Right cardiac atrium (tissue), 5 donors: ENCODE results near the gene ZNF536. TPM values are rescaled to one million over a fixed set of nuclear protein-coding genes. Genes with fewer than 3 reads are reported as not detected.

Experiments used
- ATAC-seq, 2 donors: fragments of 200-7000 bp; cut with Tn5 transposase; one replicate each; pipeline versions ENCODE4 v1.8.0 to v1.9.1; 2020; ENCODE audit warnings: moderate library complexity in 2 of 2, mild to moderate bottlenecking in 1 of 2
- DNase-seq, 3 donors: peaks; one replicate each; pipeline ENCODE4 v3.0.0-alpha.2; 2020
- H3K27ac ChIP-seq: one replicate; pipeline ENCODE4 v1.5.1; 2013; ENCODE audit warnings: mild to moderate bottlenecking, low read length, control low read depth, moderate library complexity
- H3K27me3 ChIP-seq: one replicate; pipeline ENCODE4 v1.6.1; 2013; ENCODE audit not compliant: control insufficient read depth, insufficient read depth
- H3K4me1 ChIP-seq: one replicate; pipeline ENCODE4 v1.6.1; 2013; ENCODE audit warnings: low read length; ENCODE audit not compliant: control insufficient read depth, insufficient read depth
- H3K4me3 ChIP-seq: one replicate; pipeline ENCODE4 v1.5.1; 2013; ENCODE audit warnings: low read length, control low read depth
- H3K9me3 ChIP-seq: one replicate; pipeline ENCODE4 v1.6.1; 2013; ENCODE audit warnings: low read length; ENCODE audit not compliant: control insufficient read depth
- WGBS: extraction: QIAGEN DNeasy Blood & Tissue Kit; methylation state at CpG from one replicate; pipeline ENCODE4 v1.1.7; 2013; 5-methylcytosine and 5-hydroxymethylcytosine counted together
- intact Hi-C, 4 donors: fragments of 100-400 bp; cut with DNase I; formaldehyde crosslinking; loops; one replicate each; pipeline versions ENCODE4 v1.11.0 to v1.14.0; 2022 to 2023
- polyA plus RNA-seq: library from polyadenylated mRNA; stranded (reverse); fragments of 200-250 nt; gene quantifications from one replicate; pipeline ENCODE4 v1.2.3, GENCODE V29; 2013
- total RNA-seq, 4 donors: library from RNA; stranded (reverse); fragmentation: NEBNext Ultra II Directional; extraction: Animal tissue kit (Norgen Biotek cat#: 25700); gene quantifications; one replicate each; pipeline ENCODE4 v1.2.1, GENCODE V29; 2021
- donor health status: healthy with polysubstance abuse.
- donor health status: DM: no; HTN: yes; CAD: no.
- donor health status: DM: no; HTN: no; CAD: no.
- donor health status: DM: no; HTN: yes; CAD: no; lungs with severe emphysema.
- donor health status: DM: yes; HTN: yes; CAD: no.

Gene ZNF536
- total and polyA plus RNA-seq, 5 donors, result 2.5 to 6.5 (median 4.2) TPM

DNA sequence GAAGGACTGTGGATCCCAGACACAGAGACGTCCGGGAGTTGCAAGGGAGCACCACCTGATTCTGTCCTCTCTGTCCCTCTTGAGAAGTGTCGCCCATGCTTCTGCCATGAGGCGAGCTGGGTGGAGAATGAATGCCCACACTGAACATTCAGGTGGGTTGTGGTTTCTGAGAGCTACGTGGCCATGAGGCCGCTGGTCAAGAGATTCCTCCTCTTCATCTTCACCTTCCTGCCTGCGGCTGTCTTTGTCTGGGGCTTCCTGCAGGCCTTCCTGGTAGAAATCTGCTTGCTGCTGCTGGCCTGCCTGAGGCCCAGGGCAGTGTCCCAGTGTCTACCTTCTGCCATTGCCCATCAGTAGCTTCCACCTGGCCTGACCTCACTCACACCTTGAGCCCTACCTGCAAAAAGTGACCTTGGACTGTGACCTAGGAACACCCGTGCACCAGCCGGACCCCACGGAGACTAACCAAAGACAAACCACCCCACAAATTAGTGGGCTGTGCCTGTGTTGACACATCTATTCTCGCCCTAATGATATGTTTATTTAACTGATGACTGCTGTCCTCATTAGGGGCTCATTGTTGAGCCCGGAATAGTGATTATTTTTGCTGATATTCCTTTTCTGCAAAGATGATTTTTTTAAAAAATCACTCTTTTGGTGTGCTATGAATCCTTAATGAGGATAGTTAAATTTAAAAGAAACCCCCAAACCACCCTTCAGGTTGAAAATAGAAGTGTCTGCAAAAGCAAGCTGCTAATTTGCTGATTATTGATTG, 38.7 kb upstream of the ZNF536 start:
- 86% methylated on average over 12 of the region's 12 CpGs for WGBS
- H3K27me3 ChIP-seq, result no peaks in the 10 kb centered on the region
- no peak for DNase-seq
- no peak overlapping the region for H3K27ac ChIP-seq
- no peak for ATAC-seq
- H3K4me3 ChIP-seq, result no peak overlapping the region
- no peaks in the 10 kb centered on the region for H3K9me3 ChIP-seq
- intact Hi-C loops, result no loop called here
- no peaks in the 10 kb centered on the region for H3K4me1 ChIP-seq

GRCh38 chr19:30334841-30335240, 37.3 kb upstream of the ZNF536 start:
- no peaks in the 10 kb centered on the region for H3K4me1 ChIP-seq
- no peaks in the 10 kb centered on the region for H3K27me3 ChIP-seq
- H3K27ac ChIP-seq, result no peak overlapping the region
- 82% methylated on average over 10 of the region's 10 CpGs for WGBS
- intact Hi-C loops, result no loop called here
- ATAC-seq, result no peak
- H3K9me3 ChIP-seq, result no peaks in the 10 kb centered on the region
- no peak overlapping the region for H3K4me3 ChIP-seq
- no peak for DNase-seq

GRCh38 chr19:30335306-30335886, 36.8 kb upstream of the ZNF536 start:
- Histone ChIP-seq H3K27me3 (no peaks in the 10 kb centered on the region), H3K27ac (no peak overlapping the region), H3K4me3 (no peak overlapping the region), H3K9me3 (no peaks in the 10 kb centered on the region), H3K4me1 (no peaks in the 10 kb centered on the region)
- 79% methylated on average over 14 of the region's 14 CpGs for WGBS
- ATAC-seq (no peak), DNase-seq (no peak)
- intact Hi-C loops, result no loop called here

DNA sequence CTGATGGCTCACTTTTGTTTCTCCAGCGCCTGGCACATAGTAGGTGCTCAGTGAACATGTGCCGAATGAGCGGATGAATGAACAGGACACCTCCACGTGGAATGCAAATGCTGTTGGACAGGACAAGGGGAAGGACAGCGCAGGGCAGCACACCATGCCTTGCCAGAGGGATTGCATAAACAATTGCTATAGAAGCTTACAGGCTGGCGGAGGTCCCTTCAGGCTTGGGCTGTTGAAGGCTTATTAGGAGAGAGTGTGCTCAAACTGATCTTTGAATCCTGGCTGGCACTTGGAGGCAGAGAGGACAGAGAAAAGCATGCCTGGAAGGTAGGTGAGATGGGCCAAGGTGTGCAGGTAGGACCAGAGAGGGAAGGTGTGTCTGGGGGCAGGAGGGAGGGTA, 35.9 kb upstream of the ZNF536 start:
- H3K4me3 ChIP-seq, result no peak overlapping the region
- no peaks in the 10 kb centered on the region for H3K27me3 ChIP-seq
- no peak overlapping the region for H3K27ac ChIP-seq
- H3K9me3 ChIP-seq, result no peaks in the 10 kb centered on the region
- WGBS, result 89% methylated on average over 6 of the region's 6 CpGs
- intact Hi-C loops, result no loop called here
- ATAC-seq, result no peak
- no peaks in the 10 kb centered on the region for H3K4me1 ChIP-seq
- no peak for DNase-seq

DNA sequence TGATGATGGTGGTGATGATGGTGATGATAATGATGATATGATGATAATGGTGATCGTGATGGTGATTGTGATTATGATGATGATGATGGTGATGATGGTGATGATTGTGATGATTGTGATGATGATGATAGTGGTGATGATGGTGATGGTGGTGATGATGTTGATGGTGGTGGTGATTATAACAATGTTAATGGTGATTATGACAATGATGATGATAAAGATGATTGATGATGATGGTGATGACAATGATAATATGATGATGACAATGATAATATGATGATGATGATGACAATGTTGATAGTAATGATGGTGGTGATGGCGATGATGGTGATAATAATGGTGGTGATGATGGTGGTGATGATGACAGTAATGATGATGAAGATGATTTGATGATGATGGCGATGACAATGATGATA, 34.1 kb upstream of the ZNF536 start:
- H3K27ac ChIP-seq, result no peak overlapping the region
- DNase-seq (no peak), ATAC-seq (no peak)
- no peak overlapping the region for H3K4me3 ChIP-seq
- 90% methylated on average over 3 of the region's 3 CpGs for WGBS
- no peaks in the 10 kb centered on the region for H3K27me3 ChIP-seq
- no peaks in the 10 kb centered on the region for H3K9me3 ChIP-seq
- no peaks in the 10 kb centered on the region for H3K4me1 ChIP-seq
- intact Hi-C loops, result no loop called here

- H3K27ac ChIP-seq, result no peak overlapping the region
- H3K9me3 ChIP-seq, result no peaks in the 10 kb centered on the region
- no peak overlapping the region for H3K4me3 ChIP-seq
- H3K4me1 ChIP-seq, result no peaks in the 10 kb centered on the region
- ATAC-seq, result no peak
- H3K27me3 ChIP-seq, result no peaks in the 10 kb centered on the region
- intact Hi-C loops, result no loop called here
- no peak for DNase-seq
- WGBS, result 92% methylated on average over 12 of the region's 12 CpGs
Measured at GRCh38 chr19:30338878-30339623, 33.1 kb upstream of the ZNF536 start.

DNA sequence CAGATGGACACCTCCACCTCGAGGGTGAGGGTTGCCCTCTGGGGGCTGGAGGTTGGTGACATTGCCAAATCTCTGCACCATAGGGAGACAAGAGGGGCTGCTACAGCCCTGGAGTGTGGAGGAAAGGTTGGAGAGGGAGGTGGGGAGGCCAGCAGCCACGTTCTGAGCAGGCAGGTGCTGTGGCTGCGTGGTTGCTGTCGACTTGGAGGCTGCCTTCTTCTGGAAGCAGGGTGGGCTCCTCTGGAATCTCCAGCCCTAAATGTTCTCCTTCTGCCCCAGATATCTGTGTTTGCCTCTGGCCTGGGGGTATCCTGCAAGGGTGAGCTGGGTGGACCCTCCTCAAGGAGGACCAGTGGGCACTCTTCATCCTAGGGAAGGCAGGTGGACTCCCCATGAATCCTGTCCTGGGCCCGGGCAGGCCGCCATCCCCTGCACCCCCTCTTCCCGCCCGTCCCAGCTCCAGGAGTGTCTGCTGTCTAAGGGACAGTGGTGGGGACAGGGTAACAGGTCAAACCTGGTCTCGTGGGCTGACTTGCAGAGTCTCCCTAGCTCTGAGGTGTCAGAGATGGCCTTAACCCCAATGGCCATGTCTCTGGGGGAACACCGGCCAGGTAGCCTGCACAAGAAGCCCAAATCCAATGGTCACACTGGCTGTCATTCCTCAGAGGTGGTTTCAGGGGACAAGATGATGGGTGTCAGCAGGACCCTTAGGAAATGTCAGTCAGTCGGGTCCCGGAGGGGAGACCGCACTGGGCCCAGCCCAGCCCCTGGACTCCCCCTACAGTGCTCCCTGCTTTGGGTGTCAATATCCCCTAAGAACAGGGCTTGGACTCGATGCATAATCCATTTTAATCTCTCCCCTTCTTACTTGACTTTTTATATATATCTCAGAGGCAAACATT, 32.3 kb upstream of the ZNF536 start:
- H3K4me1 ChIP-seq, result no peaks in the 10 kb centered on the region
- intact Hi-C loops, result no loop called here
- H3K4me3 ChIP-seq, result no peak overlapping the region
- H3K9me3 ChIP-seq, result no peaks in the 10 kb centered on the region
- 72% methylated on average over 14 of the region's 14 CpGs for WGBS
- ATAC-seq, result no peak
- no peak for DNase-seq
- H3K27ac ChIP-seq, result no peak overlapping the region
- no peaks in the 10 kb centered on the region for H3K27me3 ChIP-seq

DNA sequence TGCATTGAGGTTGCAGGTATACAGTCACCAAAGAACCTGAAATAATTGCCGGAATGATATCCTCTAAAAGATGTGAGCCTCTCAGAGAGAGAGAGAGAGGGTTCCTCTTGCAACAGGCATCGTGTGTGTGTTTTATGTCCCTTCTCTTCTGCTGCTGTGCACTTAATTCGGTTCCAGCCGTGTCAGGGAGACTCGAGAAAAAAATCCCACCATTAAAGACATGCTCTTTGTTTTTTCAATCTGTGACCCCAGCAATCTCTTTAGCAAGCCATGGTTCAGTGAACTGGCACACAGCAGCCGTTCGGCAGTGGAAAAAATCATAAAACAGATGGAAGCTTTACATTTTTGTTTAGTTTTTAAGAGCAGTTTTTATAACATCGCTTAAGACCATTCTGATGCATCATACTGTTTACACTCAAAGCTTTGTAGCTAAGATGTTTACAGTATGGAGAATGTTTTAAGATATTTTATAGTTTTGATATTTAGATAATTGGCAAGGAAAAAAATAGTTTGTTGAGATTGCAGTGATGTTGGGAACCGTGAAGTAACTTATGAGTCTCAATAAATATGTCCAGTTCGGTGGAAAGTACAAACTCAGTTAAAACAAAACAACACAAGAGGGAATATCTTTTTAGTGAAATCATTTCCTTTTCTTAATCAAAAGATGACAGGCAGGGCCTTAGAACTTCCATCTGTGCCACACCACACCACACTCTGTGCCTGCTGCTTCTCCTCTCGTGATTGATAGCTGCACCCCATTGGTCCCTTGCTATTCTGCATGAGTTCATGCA, 31.2 kb upstream of the ZNF536 start:
- Histone ChIP-seq H3K4me1 (no peaks in the 10 kb centered on the region), H3K27me3 (no peaks in the 10 kb centered on the region), H3K4me3 (no peak overlapping the region), H3K9me3 (no peaks in the 10 kb centered on the region), H3K27ac (no peak overlapping the region)
- 48% methylated on average over 11 of the region's 11 CpGs for whole genome bisulfite sequencing
- no peak for DNase-seq
- ATAC-seq, result no peak
- intact Hi-C loops, result no loop called here

GRCh38 chr19:30341611-30342201, 30.5 kb upstream of the ZNF536 start:
- Histone ChIP-seq H3K27me3 (no peaks in the 10 kb centered on the region), H3K4me1 (no peaks in the 10 kb centered on the region), H3K27ac (no peak overlapping the region), H3K9me3 (no peaks in the 10 kb centered on the region), H3K4me3 (no peak overlapping the region)
- intact Hi-C loops, result no loop called here
- DNase-seq, result no peak
- ATAC-seq, result no peak

GRCh38 chr19:30342901-30343300, 29.3 kb upstream of the ZNF536 start:
- no peaks in the 10 kb centered on the region for H3K27me3 ChIP-seq
- H3K4me3 ChIP-seq, result no peak overlapping the region
- ATAC-seq (no peak), DNase-seq (no peak)
- no peaks in the 10 kb centered on the region for H3K9me3 ChIP-seq
- H3K27ac ChIP-seq, result no peak overlapping the region
- 69% methylated on average over 3 of the region's 3 CpGs for WGBS
- intact Hi-C loops, result no loop called here
- H3K4me1 ChIP-seq, result no peaks in the 10 kb centered on the region
